Measurements from ENCODE around the gene SMIM12. TPM values are rescaled to one million over a fixed set of nuclear protein-coding genes. Genes with fewer than 3 reads are reported as not detected.

SMIM12 gene
- total RNA-seq, 1 donor: 25.3 TPM

- peaks cover 2% of the 10 kb centered on the region for H3K4me1 ChIP-seq (ENCODE audit: insufficient read depth, low read length)
- peak overlapping the region; percentile 82 for H3K4me2 ChIP-seq (ENCODE audit: insufficient read depth, low read length)
- no peaks in the 10 kb centered on the region for H4K20me1 ChIP-seq (ENCODE audit: insufficient read depth, low read length)
- DNase-seq (ENCODE audit: insufficient read length, low spot score, missing footprints): peak; percentile 99
- no peaks in the 10 kb centered on the region for H3K36me3 ChIP-seq (ENCODE audit: insufficient read depth, low read length)
- TF ChIP-seq CTCF (IDR thresholded peaks at IDR 0.05; ENCODE audit: extremely low read depth, low read depth, low read length): peak; percentile 83
- no peak overlapping the region for H3K27ac ChIP-seq (ENCODE audit: low read depth, low read length)
- peaks cover 13% of the 10 kb centered on the region for H3K27me3 ChIP-seq (ENCODE audit: insufficient read depth, low read length)
- H3K79me2 ChIP-seq (ENCODE audit: insufficient read depth, low read length): no peaks in the 10 kb centered on the region
- H3K4me3 ChIP-seq (ENCODE audit: insufficient read depth, low read length): peak overlapping the region; percentile 83
- H3K9me3 ChIP-seq (ENCODE audit: low read depth, low read length): no peaks in the 10 kb centered on the region
- H2AFZ ChIP-seq (ENCODE audit: low read length): peak overlapping the region; percentile 85
Observed at GRCh38 chr1:34865981-34866761, 6.6 kb upstream of the SMIM12 start.

GRCh38 chr1:34865573-34865972 lies 6.0 kb upstream of the SMIM12 start:
- TF ChIP-seq CTCF (IDR thresholded peaks at IDR 0.05; ENCODE audit: extremely low read depth, low read depth, low read length): no peak
- H3K79me2 ChIP-seq (ENCODE audit: insufficient read depth, low read length): no peaks in the 10 kb centered on the region
- H3K4me1 ChIP-seq (ENCODE audit: insufficient read depth, low read length): peaks cover 2% of the 10 kb centered on the region
- H4K20me1 ChIP-seq (ENCODE audit: insufficient read depth, low read length): no peaks in the 10 kb centered on the region
- no peaks in the 10 kb centered on the region for H3K9me3 ChIP-seq (ENCODE audit: low read depth, low read length)
- H2AFZ ChIP-seq (ENCODE audit: low read length): peak overlapping the region; percentile 85
- peaks cover 13% of the 10 kb centered on the region for H3K27me3 ChIP-seq (ENCODE audit: insufficient read depth, low read length)
- no peak for DNase-seq (ENCODE audit: insufficient read length, low spot score, missing footprints)
- no peak overlapping the region for H3K27ac ChIP-seq (ENCODE audit: low read depth, low read length)
- peak overlapping the region; percentile 83 for H3K4me3 ChIP-seq (ENCODE audit: insufficient read depth, low read length)
- peak overlapping the region; percentile 82 for H3K4me2 ChIP-seq (ENCODE audit: insufficient read depth, low read length)
- no peaks in the 10 kb centered on the region for H3K36me3 ChIP-seq (ENCODE audit: insufficient read depth, low read length)

GRCh38 chr1:34864759-34865158 lies 5.2 kb upstream of the SMIM12 start:
- H3K79me2 ChIP-seq (ENCODE audit: insufficient read depth, low read length): no peaks in the 10 kb centered on the region
- no peak overlapping the region for H2AFZ ChIP-seq (ENCODE audit: low read length)
- H3K4me2 ChIP-seq (ENCODE audit: insufficient read depth, low read length): no peak overlapping the region
- DNase-seq (ENCODE audit: insufficient read length, low spot score, missing footprints): no peak
- no peaks in the 10 kb centered on the region for H3K9me3 ChIP-seq (ENCODE audit: low read depth, low read length)
- H3K27ac ChIP-seq (ENCODE audit: low read depth, low read length): no peak overlapping the region
- H3K36me3 ChIP-seq (ENCODE audit: insufficient read depth, low read length): no peaks in the 10 kb centered on the region
- H3K27me3 ChIP-seq (ENCODE audit: insufficient read depth, low read length): peaks cover 13% of the 10 kb centered on the region
- peaks cover 6% of the 10 kb centered on the region for H3K4me1 ChIP-seq (ENCODE audit: insufficient read depth, low read length)
- H4K20me1 ChIP-seq (ENCODE audit: insufficient read depth, low read length): no peaks in the 10 kb centered on the region
- no peak for TF ChIP-seq CTCF (IDR thresholded peaks at IDR 0.05; ENCODE audit: extremely low read depth, low read depth, low read length)
- no peak overlapping the region for H3K4me3 ChIP-seq (ENCODE audit: insufficient read depth, low read length)

GRCh38 chr1:34863501-34863900 lies 4.0 kb upstream of the SMIM12 start:
- no peak overlapping the region for H3K27ac ChIP-seq (ENCODE audit: low read depth, low read length)
- no peak overlapping the region for H2AFZ ChIP-seq (ENCODE audit: low read length)
- H3K36me3 ChIP-seq (ENCODE audit: insufficient read depth, low read length): no peaks in the 10 kb centered on the region
- H4K20me1 ChIP-seq (ENCODE audit: insufficient read depth, low read length): peaks cover 4% of the 10 kb centered on the region
- H3K4me3 ChIP-seq (ENCODE audit: insufficient read depth, low read length): no peak overlapping the region
- no peak for TF ChIP-seq CTCF (IDR thresholded peaks at IDR 0.05; ENCODE audit: extremely low read depth, low read depth, low read length)
- H3K79me2 ChIP-seq (ENCODE audit: insufficient read depth, low read length): peaks cover 11% of the 10 kb centered on the region
- peaks cover 13% of the 10 kb centered on the region for H3K27me3 ChIP-seq (ENCODE audit: insufficient read depth, low read length)
- no peak for DNase-seq (ENCODE audit: insufficient read length, low spot score, missing footprints)
- no peaks in the 10 kb centered on the region for H3K9me3 ChIP-seq (ENCODE audit: low read depth, low read length)
- H3K4me1 ChIP-seq (ENCODE audit: insufficient read depth, low read length): peaks cover 10% of the 10 kb centered on the region
- no peak overlapping the region for H3K4me2 ChIP-seq (ENCODE audit: insufficient read depth, low read length)
